AG10803 (cell line): ENCODE data around the gene KCNQ1.

ENCODE experiments used
- DNase-seq: peaks from one replicate; pipeline ENCODE4 v3.0.0; 2010; ENCODE audit warnings: low read depth
- H3K4me3 ChIP-seq: 2 replicates; pipeline ENCODE4 v1.5.1; 2011; ENCODE audit warnings: mild to moderate bottlenecking, low read length, control low read depth
- TF ChIP-seq, protein P1 (sequence below): conservative IDR thresholded peaks from 2 replicates; pipeline ENCODE4 v1.5.1; 2011; ENCODE audit warnings: mild to moderate bottlenecking, low read length, control low read depth, inconsistent platforms

KCNQ1 gene

GRCh38 chr11:2748061-2748813, 303.4 kb downstream of the KCNQ1 start:
- TF ChIP-seq, protein P1, sequence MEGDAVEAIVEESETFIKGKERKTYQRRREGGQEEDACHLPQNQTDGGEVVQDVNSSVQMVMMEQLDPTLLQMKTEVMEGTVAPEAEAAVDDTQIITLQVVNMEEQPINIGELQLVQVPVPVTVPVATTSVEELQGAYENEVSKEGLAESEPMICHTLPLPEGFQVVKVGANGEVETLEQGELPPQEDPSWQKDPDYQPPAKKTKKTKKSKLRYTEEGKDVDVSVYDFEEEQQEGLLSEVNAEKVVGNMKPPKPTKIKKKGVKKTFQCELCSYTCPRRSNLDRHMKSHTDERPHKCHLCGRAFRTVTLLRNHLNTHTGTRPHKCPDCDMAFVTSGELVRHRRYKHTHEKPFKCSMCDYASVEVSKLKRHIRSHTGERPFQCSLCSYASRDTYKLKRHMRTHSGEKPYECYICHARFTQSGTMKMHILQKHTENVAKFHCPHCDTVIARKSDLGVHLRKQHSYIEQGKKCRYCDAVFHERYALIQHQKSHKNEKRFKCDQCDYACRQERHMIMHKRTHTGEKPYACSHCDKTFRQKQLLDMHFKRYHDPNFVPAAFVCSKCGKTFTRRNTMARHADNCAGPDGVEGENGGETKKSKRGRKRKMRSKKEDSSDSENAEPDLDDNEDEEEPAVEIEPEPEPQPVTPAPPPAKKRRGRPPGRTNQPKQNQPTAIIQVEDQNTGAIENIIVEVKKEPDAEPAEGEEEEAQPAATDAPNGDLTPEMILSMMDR: no peak
- no peak overlapping the region for H3K4me3 ChIP-seq
- no peak for DNase-seq

DNA sequence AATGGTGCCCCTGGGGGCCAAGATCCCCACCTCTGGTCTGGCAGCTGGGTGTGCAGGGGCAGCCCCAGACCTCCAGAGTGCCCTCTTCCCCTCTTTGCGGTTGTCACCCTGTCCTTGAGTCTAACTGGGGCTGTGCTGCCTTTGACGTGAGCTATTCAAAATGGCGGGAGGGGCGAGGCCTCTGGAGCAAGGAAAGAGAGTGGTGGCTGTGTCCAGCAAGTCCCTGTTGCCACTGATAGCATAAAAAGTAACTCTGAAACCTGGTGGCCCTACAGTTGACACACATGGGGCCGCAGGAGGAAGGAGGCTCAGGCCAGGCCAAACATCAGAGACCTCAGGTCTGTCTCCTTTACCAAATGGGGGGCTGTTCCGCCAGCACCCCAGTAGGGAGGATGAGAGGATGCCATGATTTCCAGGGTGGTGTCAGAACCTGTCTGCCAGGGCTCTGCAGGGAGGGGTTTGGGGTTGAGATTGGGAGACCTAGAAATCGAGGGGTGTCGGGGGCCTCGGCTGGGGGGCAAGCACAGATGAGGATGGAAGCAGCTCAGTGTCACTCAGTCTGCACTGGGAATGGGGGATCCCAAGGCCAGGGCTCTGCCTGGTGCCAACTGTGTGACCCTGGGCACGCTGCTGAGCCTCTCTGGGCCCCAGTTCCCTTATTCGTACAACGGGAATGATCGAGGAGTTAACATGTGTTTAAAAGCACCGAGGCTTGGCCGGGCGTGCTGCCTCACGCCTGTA, 304.2 kb downstream of the KCNQ1 start:
- TF ChIP-seq, protein P1: no peak
- no peak overlapping the region for H3K4me3 ChIP-seq
- DNase-seq: no peak

- DNase-seq: no peak
- TF ChIP-seq, protein P1: no peak
- H3K4me3 ChIP-seq: no peak overlapping the region
These were observed 305.4 kb downstream of the KCNQ1 start for GRCh38 chr11:2750101-2750681.

- no peak for DNase-seq
- TF ChIP-seq, protein P1: no peak
These were observed 306.1 kb downstream of the KCNQ1 start for GRCh38 chr11:2750682-2751522.

GRCh38 chr11:2751523-2752203, 306.9 kb downstream of the KCNQ1 start:
- TF ChIP-seq, protein P1: no peak
- DNase-seq: no peak
- no peak overlapping the region for H3K4me3 ChIP-seq

More at GRCh38 chr11:2750682-2751522, 306.1 kb downstream of the KCNQ1 start:
- H3K4me3 ChIP-seq: no peak overlapping the region

DNA sequence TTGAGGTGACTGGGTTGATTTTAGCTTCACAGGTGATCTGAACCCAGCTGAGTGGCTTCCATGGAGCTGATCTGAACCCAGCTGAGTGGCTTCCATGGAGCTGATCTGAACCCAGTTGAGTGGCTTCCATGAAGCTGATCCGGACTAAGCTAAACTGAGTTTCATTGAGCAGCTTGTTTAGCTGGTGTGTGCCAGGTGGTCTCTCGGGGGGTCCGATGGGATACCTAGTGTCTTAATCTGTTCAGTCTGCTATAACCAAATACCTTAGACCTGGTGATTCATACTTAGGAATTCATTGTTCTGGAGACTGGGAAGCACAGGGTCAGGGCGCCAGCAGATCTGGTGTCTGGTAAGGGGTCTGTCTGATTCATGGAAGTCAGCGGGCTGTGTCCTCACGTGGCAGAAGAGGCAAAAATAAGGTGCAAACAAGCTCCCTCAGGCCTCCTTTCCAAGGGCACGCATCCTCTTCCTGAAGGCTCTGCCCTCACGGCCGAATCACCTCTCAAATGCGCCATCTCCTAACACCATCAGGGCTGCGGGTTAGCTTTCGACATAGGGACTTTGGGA, 307.5 kb downstream of the KCNQ1 start:
- DNase-seq: peak; percentile 17
- TF ChIP-seq, protein P1: no peak
- no peak overlapping the region for H3K4me3 ChIP-seq
